HCT116 (cell line): ENCODE measurements around the gene SRPK2. TPM values are rescaled to one million over a fixed set of nuclear protein-coding genes. Genes with fewer than 3 reads are reported as not detected.
"Not testable (repeated sequence)": the region's sequence is repeated elsewhere in the genome, so short reads cannot be mapped to it uniquely, and the experiment has no call there.

Experiments used
- ATAC-seq: fragments of 200-7000 bp; cut with Tn5 transposase; 2 replicates; pipeline ENCODE4 v1.9.1; 2020; ENCODE audit warnings: mild to moderate bottlenecking, moderate library complexity
- BruUV-seq: library from RNA; stranded (reverse); fragments of 400-500 nt; replicated peaks from 2 replicates; lab custom pipeline; 2021; lab: Mats Ljungman, UMichigan
- CTCF ChIA-PET: fragments of 300-600 bp; sonication (Branson Sonifier 250); formaldehyde crosslinking; loops from one replicate; lab custom pipeline; 2021; ENCODE audit warnings: antibody characterized with exemption; lab: Charles Lee
- POLR2A ChIA-PET: fragments of 300-600, 350-600 bp; sonication (Branson Sonifier 250); formaldehyde crosslinking; loops from one replicate; lab custom pipeline; 2021; ENCODE audit warnings: antibody characterized with exemption; lab: Charles Lee
- RAD21 ChIA-PET, 2 experiments: fragments of 300-600 bp; sonication (Branson Sonifier 250); formaldehyde crosslinking; loops; one replicate each; lab custom pipeline; 2023; ENCODE audit warnings: low total read pairs in 2 of 2; ENCODE audit not compliant: uncharacterized antibody in 2 of 2, unreplicated experiment in 2 of 2, low non-redundant PET in 1 of 2; lab: Charles Lee
- DNase-seq: peaks from one replicate; pipeline ENCODE4 v3.0.0-alpha.2; 2010; ENCODE audit warnings: low read depth, low spot score
- H2AFZ ChIP-seq: fragments of 200-600 bp; shearing (Covaris generic), sonication (generic); 2 replicates; pipeline ENCODE4 v1.6.1; 2017; ENCODE audit warnings: low read depth, mixed run types, mixed read lengths, antibody characterized with exemption, low read length; ENCODE audit not compliant: poor library complexity, severe bottlenecking
- H3K27ac ChIP-seq: 2 replicates; pipeline ENCODE4 v1.5.1; 2012; ENCODE audit warnings: low read depth, low read length
- H3K27me3 ChIP-seq: fragments of 200-600 bp; sonication (generic); 2 replicates; pipeline ENCODE4 v1.6.1; 2016; ENCODE audit warnings: mixed run types, low read length, mixed read lengths; ENCODE audit not compliant: insufficient read depth
- H3K36me3 ChIP-seq, 2 experiments: fragments of 200-500 bp in 1 of 2; fragments of 200-600 bp in 1 of 2; sonication (Bioruptor generic) in 1 of 2; sonication (generic) in 1 of 2; 2 replicates each; pipeline versions ENCODE4 v1.5.1 to v1.6.1; 2014 to 2016; ENCODE audit warnings: low read length in 2 of 2, inconsistent platforms in 1 of 2, mixed read lengths in 1 of 2, mixed run types in 1 of 2; ENCODE audit not compliant: insufficient read depth in 2 of 2, control insufficient read depth in 1 of 2
- H3K4me1 ChIP-seq, 2 experiments: fragments of 200-600 bp in 1 of 2; sonication (generic) in 1 of 2; 2 replicates each; pipeline versions ENCODE4 v1.5.1 to v1.6.1; 2012 to 2017; ENCODE audit warnings: low read length in 2 of 2, inconsistent platforms in 1 of 2, mild to moderate bottlenecking in 1 of 2, mixed read lengths in 1 of 2, mixed run types in 1 of 2, moderate library complexity in 1 of 2; ENCODE audit not compliant: insufficient read depth in 2 of 2, control insufficient read depth in 1 of 2
- H3K4me2 ChIP-seq: fragments of 200-600 bp; sonication (generic); 2 replicates; pipeline ENCODE4 v1.6.1; 2017; ENCODE audit warnings: mixed run types, low read length, mixed read lengths
- H3K4me3 ChIP-seq, 2 experiments: fragments of 200-600 bp in 1 of 2; sonication (generic) in 1 of 2; replicated peaks in 1 of 2; 2 replicates each; pipeline ENCODE4 v1.5.1; 2011 to 2016; ENCODE audit warnings: low read length in 2 of 2, control low read depth in 1 of 2, low read depth in 1 of 2, mild to moderate bottlenecking in 1 of 2, mixed read lengths in 1 of 2, mixed run types in 1 of 2
- H3K79me2 ChIP-seq: fragments of 200-600 bp; sonication (generic); 2 replicates; pipeline ENCODE4 v1.6.1; 2017; ENCODE audit warnings: mild to moderate bottlenecking, mixed run types, low read length, moderate library complexity, mixed read lengths; ENCODE audit not compliant: insufficient read depth
- H3K9ac ChIP-seq: fragments of 200-600 bp; sonication (generic); 2 replicates; pipeline ENCODE4 v1.6.1; 2016; ENCODE audit warnings: low read length, mixed read lengths
- H3K9me2 ChIP-seq: fragments of 200-600 bp; sonication (generic), shearing (Covaris generic); 2 replicates; pipeline ENCODE4 v1.6.1; 2017; ENCODE audit warnings: mixed run types, mild to moderate bottlenecking, moderate library complexity; ENCODE audit not compliant: insufficient read depth
- H3K9me3 ChIP-seq, 2 experiments: fragments of 200-500 bp in 1 of 2; fragments of 200-600 bp in 1 of 2; sonication (Bioruptor generic) in 1 of 2; sonication (generic) in 1 of 2; 2 replicates each; pipeline ENCODE4 v1.6.1; 2014 to 2017; ENCODE audit warnings: low read length in 2 of 2, mixed read lengths in 2 of 2, inconsistent platforms in 1 of 2, low read depth in 1 of 2, mild to moderate bottlenecking in 1 of 2, mixed run types in 1 of 2, moderate library complexity in 1 of 2; ENCODE audit not compliant: control insufficient read depth in 1 of 2, insufficient read depth in 1 of 2
- H4K20me1 ChIP-seq: fragments of 200-600 bp; sonication (generic), shearing (Covaris generic); 2 replicates; pipeline ENCODE4 v1.6.1; 2017; ENCODE audit warnings: mixed run types, mild to moderate bottlenecking, moderate library complexity; ENCODE audit not compliant: insufficient read depth
- CBX3 ChIP-seq: IDR thresholded peaks from 2 replicates; pipeline ENCODE4 v1.6.1; 2012; ENCODE audit warnings: low read depth
- CTCF ChIP-seq, 3 experiments: fragments of 200-600 bp in 1 of 3; sonication (generic) in 1 of 3; IDR thresholded peaks in 2 of 3; conservative IDR thresholded peaks in 1 of 3; 2 replicates each; pipeline ENCODE4 v1.5.1; 2012 to 2017; ENCODE audit warnings: low read depth in 2 of 3, low read length in 2 of 3, antibody characterized with exemption in 1 of 3, borderline replicate concordance in 1 of 3, control low read depth in 1 of 3, mild to moderate bottlenecking in 1 of 3, mixed read lengths in 1 of 3, mixed run types in 1 of 3, moderate library complexity in 1 of 3; ENCODE audit not compliant: insufficient read depth in 1 of 3
- EGR1 ChIP-seq: IDR thresholded peaks from 2 replicates; pipeline ENCODE4 v1.6.1; 2012; ENCODE audit warnings: low read depth
- EZH2phosphoT487 ChIP-seq: fragments of 200-600 bp; IDR thresholded peaks from 2 replicates; pipeline ENCODE4 v1.6.1; 2018; ENCODE audit warnings: antibody characterized with exemption, borderline replicate concordance
- RAD21 ChIP-seq: IDR thresholded peaks from 2 replicates; pipeline ENCODE4 v1.6.1; 2012; ENCODE audit warnings: low read depth, mild to moderate bottlenecking
- REST ChIP-seq: IDR thresholded peaks from 2 replicates; pipeline ENCODE4 v1.6.1; 2012; ENCODE audit warnings: low read depth
- SP1 ChIP-seq: IDR thresholded peaks from 2 replicates; pipeline ENCODE4 v1.6.1; 2012; ENCODE audit warnings: low read depth
- intact Hi-C: fragments of 100-400 bp; cut with micrococcal nuclease; formaldehyde crosslinking; loops from 2 replicates; pipeline ENCODE4 v1.10.0; 2022
- total RNA-seq: library from RNA; stranded (reverse); gene quantifications from one replicate; pipeline ENCODE4 v1.2.1, GENCODE V29; 2021; ENCODE audit not compliant: unreplicated experiment

Gene SRPK2
- total RNA-seq, 1 experiment from 2014 or later: 37.4 TPM

- no peak overlapping the region for H3K27ac ChIP-seq
- DNase-seq (no peak), ATAC-seq (no peak)
- no peak overlapping the region for H2AFZ ChIP-seq
- peak; percentile 7 to 37 (median 33); a peak in 2 of 6 replicates for TF ChIP-seq CTCF (IDR thresholded peaks at IDR 0.05 in 2 of 3, conservative IDR thresholded peaks at IDR 0.05 in 1 of 3; ENCODE audit: borderline replicate concordance in 1 of 3, insufficient read depth in 1 of 3, low read depth in 2 of 3, low read length in 2 of 3)
- no peak for TF ChIP-seq REST
- TF ChIP-seq EZH2phosphoT487: no peak
- peak; percentile 66 for TF ChIP-seq RAD21
- TF ChIP-seq CBX3: no peak
- TF ChIP-seq SP1: no peak
- TF ChIP-seq EGR1: no peak
- no peaks in the 10 kb centered on the region for H3K36me3 ChIP-seq
- intact Hi-C loops: loop anchor here (2.0 to 10.0 kb wide), 3 partner anchors 195 to 411 kb away; no protein-coding TSS in a partner anchor
- no peaks in the 10 kb centered on the region for H3K27me3 ChIP-seq
- ChIA-PET RAD21 (no interaction called here), POLR2A (no interaction called here), CTCF (no interaction called here)
- peaks cover 63% of the 10 kb centered on the region for H3K79me2 ChIP-seq
- no peak overlapping the region for H3K4me2 ChIP-seq
- no peak overlapping the region for H3K9ac ChIP-seq
- no peaks in the 10 kb centered on the region for H3K9me3 ChIP-seq
- no peaks in the 10 kb centered on the region for H3K9me2 ChIP-seq
- no peak overlapping the region for H3K4me3 ChIP-seq
- BruUV-seq: no TSS peak
- peaks cover 3 to 4% of the 10 kb centered on the region in 2 experiments; a peak in 2 of 4 replicates for H3K4me1 ChIP-seq
- no peaks in the 10 kb centered on the region for H4K20me1 ChIP-seq
Observed at GRCh38 chr7:105336009-105336408, 52.7 kb downstream of the SRPK2 start.

- H3K79me2 ChIP-seq: peaks cover 53% of the 10 kb centered on the region
- POLR2A ChIA-PET, ATAC-seq, H3K4me1 ChIP-seq, H3K27me3 ChIP-seq, H3K36me3 ChIP-seq, BruUV-seq, H3K9me2 ChIP-seq, CTCF ChIA-PET, RAD21 ChIA-PET, H4K20me1 ChIP-seq, H3K4me2 ChIP-seq, H3K27ac ChIP-seq, H3K9me3 ChIP-seq, H2AFZ ChIP-seq, DNase-seq, H3K9ac ChIP-seq, H3K4me3 ChIP-seq: not testable (repeated sequence)
- intact Hi-C loops: loop anchor here (10.0 kb wide), 1 partner anchor 408 kb away; no protein-coding TSS in a partner anchor
Observed at GRCh38 chr7:105332661-105333060, 56.1 kb downstream of the SRPK2 start.
